HT-29 (cell line): Measurements from ENCODE around the gene AP5B1. TPM values are rescaled to one million over a fixed set of nuclear protein-coding genes. Genes with fewer than 3 reads are reported as not detected.
"Not testable (repeated sequence)": the region's sequence is repeated elsewhere in the genome, so short reads cannot be mapped to it uniquely, and the experiment has no call there.

Experiments used
- DNase-seq: peaks from one replicate; pipeline ENCODE4 v3.0.0-alpha.2; 2015; ENCODE audit warnings: low spot score
- total RNA-seq: library from RNA; depleted of rRNA; stranded (reverse); fragments of >200 nt; shearing (Covaris generic); gene quantifications from 2 replicates; pipeline ENCODE4 v1.2.3, GENCODE V29; 2014; rRNA removed

Gene AP5B1
- total RNA-seq, 1 experiment from 2014 or later, result 20.2 TPM

DNA sequence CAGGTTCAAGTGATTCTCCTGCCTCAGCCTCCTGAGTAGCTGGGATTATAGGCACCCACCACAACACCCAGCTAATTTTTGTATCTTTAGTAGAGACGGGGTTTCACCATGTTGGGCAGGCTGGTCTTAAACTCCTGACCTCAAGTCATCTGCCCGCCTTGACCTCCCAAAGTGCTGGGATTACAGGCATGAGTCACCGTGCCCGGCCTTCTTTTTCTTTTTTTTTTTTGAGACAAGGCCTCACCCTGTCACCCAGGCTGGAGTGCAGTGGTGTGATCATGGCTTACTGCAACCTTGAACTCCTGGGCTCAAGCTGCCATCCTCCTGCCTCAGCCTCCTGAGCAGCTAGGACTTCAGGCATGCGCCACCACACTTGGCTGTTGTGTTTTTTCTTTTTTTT lies 13.0 kb downstream of the AP5B1 start:
- not testable (repeated sequence) for DNase-seq

DNA sequence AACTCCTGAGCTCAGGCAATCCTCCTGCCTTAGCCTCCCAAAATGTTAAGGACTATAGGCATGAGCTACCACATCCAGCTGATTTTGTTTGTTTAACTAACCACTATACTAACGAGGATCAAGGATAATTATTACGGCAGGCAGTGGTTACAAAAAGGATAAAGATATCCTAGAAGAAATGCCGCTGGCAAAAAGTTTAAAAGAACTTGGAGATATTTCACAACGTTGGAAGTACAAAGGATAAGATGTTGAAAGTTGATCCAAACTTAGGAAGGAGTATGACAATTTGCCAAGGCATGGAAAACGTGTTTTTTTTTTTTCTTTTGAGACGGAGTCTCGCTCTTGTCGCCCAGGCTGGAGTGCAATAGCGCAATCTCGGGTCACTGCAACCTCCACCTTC lies 13.4 kb downstream of the AP5B1 start:
- DNase-seq, result no peak

DNA sequence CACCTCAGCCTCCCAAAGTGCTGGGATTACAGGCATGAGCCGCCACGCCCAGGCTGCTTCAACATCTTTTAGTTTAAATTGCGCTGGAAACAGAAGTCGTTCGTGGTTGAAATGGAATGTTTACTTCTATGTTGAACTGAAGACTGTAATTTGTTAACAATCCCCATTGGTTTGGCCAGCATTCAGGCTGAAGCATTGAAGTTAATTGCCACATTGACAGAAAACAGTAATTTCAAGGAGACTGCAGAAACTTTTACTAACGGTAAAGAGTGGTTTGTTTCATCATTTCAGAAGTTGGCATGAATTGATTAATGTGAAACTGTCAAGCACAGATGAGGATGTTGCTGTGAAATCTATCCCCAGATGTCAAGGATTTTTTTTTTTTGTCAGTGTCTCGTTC lies 14.2 kb downstream of the AP5B1 start:
- DNase-seq, result no peak

DNA sequence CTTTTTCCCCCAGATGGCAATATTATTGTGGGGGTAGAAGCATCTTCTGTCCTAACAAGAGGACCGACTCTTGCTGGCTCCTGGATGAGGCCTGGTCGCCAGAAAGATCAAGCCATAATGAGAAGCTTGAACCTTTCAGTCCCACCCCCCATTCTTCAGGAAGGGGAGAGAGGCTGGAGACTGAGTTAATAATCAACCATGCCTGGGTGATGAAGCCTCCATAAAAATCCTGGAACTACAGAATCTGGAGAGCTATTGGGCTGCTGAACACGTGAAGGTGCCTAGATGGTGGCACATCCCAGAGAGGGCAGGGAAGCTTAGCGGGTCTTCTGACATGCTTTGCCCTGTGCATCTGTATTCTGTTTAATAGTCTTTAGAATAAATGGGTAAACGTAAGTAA lies 16.3 kb downstream of the AP5B1 start:
- DNase-seq, result no peak

DNA sequence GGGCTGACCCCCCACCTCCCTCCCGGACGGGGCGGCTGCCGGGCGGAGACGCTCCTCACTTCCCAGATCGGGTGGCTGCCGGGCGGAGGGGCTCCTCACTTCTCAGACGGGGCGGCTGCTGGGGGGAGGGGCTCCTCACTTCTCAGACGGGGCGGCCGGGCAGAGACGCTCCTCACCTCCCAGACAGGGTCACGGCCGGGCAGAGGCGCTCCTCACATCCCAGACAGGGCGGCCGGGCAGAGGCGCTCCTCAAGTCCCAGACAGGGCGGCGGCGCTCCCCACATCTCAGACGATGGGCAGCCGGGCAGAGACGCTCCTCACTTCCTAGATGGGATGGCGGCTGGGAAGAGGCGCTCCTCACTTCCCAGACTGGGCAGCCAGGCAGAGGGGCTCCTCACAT lies 18.0 kb downstream of the AP5B1 start:
- not testable (repeated sequence) for DNase-seq

DNA sequence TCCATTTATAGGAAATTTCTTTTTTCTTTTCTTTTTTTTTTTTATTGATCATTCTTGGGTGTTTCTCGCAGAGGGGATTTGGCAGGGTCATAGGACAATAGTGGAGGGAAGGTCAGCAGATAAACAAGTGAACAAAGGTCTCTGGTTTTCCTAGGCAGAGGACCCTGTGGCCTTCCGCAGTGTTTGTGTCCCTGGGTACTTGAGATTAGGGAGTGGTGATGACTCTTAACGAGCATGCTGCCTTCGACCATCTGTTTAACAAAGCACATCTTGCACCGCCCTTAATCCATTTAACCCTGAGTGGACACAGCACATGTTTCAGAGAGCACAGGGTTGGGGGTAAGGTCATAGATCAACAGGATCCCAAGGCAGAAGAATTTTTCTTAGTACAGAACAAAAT lies 18.6 kb downstream of the AP5B1 start:
- DNase-seq, result not testable (repeated sequence)

DNA sequence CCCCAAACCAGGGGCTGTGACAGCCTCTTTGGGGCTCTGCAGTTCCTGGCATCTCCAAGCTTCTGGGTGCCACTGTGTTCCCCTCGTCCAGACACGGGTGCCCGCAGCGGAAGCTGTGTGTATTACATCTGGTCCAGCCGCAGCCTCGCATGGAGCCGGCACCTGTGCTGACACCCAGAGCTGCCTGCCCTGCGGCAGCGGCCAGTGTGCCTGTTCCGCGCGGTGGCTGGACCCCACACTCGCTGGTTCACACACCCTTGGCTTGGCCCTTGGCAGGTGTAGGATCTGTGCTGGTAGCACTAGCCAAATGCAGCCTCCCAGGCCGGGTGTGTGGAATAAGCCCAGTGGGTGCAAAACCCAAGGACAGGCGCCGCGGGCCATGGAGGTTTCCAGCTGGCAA lies 35.7 kb downstream of the AP5B1 start:
- no peak for DNase-seq

DNA sequence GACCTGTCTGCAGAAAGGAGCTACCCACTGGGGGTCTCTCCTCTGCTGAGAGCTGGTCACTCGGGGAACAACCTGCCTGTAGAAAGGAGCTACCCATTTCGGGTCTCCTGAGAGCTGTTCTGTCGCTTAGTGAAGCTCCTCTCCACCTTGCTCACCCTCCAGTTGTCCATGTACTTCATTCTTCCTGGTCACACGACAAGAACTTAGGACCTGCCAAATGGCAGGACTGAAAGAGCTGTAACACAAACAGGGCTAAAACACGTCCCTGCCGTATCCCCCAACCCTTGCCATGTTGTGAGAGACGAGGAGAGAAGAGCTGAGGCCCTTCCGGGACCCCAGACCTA lies 36.1 kb downstream of the AP5B1 start:
- DNase-seq, result no peak

DNA sequence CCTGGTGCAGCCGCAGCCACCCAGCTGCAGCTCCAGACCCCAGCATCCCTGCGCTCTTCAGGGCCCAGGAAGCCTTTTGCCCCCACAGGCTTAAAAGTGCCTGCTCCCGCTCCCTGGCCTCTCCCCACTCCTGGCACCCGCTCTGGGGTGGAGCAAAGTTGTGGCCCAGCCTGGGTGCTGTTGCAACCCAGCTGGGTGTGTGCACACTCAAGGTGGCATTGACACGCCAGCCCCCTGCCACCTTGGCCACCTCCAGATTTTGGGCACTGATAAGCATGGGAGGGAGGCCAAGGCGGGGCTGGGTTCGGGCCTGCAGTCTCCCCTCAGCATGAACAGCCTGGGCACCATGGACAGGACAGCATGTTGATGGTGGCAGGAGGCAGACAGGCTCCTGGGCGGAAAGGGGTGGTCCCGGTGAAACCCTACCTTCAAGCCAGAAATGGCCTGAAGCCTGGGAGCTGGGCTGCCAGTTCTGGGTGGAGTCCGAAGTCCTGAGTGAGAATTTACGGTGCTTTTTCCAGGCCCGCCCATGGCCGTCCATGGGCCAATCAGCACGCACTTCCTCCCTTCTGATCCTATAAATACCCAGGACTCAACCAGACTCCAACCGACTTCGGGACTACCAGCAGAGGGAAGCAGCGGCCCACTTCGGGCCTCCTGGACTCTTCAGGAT lies 36.6 kb downstream of the AP5B1 start:
- peak; percentile 85 for DNase-seq

DNA sequence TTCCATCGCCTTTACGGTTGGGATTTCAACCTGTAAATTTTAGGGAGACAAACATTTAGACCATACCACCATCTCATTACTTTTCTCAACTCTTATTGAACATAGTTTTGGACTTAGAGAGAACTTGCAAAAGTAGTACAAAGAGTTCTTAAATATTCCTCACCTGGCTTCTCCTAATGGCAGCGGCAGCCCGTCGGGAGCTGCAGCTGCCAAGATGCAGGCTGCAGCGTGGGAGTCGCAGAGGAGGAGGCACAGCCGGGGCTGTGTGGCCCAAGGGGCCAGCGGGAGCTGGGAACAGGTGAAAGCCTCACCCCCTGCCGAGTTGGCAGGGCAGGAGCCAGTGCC lies 37.1 kb downstream of the AP5B1 start:
- no peak for DNase-seq

DNA sequence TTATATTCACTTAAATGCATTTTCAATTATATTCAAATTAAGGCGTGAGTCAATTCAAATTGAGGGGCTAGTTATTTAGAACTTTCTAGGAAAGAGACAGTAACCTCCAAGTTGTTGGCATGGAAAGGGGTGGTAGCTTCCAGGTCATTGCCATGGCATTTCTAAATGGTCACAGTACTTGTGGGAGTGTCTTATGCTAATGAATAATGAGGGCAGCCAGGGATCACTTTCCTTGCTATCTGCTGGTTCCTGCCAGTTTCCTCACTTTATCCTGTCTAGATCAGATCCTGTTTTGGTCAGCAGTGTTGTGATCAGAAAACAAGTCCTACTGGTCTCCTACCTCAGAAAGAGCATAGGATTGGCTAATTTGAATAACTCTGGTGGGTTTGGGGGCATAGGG lies 38.4 kb downstream of the AP5B1 start:
- no peak for DNase-seq

DNA sequence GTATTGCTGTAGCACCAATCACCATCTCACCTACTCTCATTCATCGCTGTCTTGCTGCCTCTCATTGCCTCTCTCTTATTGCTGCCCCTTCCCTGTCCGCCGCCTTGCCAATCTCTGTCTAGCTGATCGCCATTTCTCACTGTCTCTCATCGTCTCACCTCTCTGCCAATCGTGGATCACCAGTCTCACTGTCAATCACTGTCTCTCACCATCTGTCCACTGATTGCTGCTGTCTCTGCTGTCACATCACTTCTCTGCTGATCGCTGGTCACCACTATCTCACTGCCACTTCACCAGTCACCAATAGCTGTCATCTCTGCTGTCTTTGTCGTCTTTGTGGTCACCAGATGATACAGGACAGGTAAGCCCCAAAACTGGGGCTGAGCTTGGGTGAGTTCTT lies 39.6 kb downstream of the AP5B1 start:
- DNase-seq, result no peak

DNA sequence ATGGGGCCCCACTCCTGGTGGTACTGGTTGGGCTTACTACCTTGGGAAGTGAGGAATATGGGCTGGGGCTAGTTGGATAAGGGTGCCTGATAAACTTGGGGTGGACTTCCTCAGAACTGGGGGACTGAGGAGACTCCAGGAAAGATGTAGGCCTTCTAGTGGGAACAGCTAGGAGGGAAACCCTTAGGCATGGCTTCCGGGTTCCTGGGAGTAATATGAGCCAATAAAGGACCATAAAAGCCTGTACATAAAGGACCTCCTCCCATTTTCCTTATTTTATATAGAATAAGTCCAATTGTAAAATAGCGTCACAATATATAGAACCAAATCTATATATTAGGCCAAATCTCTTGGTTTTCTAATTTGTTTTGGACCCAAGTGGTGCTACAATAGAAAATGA lies 41.8 kb downstream of the AP5B1 start:
- no peak for DNase-seq

DNA sequence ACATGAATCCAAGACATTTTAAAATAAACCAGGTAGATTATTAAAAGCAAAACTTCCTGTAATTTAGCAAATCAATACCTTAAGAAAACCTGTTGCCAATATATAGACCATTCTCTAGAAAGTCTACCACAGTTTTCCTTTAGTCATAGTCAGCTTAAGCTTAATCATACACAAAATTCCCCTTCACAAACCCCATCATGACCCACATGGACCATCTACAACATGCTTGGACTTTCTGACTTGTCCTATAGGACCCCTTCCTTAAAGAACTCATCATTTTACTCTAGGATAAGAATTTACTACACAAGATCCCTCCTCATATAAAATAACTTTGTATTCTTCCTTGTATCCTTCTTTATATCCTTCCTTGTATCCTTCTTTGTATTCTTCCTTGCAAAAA lies 44.0 kb downstream of the AP5B1 start:
- no peak for DNase-seq

DNA sequence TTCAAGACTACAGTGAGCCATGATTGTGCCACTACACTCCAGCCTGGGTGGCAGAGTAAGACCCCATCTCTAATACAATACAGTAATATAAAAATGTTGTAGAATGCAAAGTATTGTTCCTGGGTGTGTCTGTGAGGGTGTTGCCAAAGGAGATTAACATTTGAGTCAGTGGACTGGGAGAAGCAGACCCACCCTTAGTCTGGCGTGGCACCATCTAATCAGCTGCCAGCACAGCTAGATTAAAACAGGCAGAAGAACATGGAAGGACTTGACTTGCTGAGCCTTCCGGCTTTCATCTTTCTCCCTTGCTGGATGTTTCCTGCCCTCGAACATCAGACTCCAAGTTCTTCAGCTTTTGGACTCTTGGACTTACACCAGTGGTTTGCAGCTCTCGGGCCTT lies 45.7 kb downstream of the AP5B1 start:
- DNase-seq, result not testable (repeated sequence)

DNA sequence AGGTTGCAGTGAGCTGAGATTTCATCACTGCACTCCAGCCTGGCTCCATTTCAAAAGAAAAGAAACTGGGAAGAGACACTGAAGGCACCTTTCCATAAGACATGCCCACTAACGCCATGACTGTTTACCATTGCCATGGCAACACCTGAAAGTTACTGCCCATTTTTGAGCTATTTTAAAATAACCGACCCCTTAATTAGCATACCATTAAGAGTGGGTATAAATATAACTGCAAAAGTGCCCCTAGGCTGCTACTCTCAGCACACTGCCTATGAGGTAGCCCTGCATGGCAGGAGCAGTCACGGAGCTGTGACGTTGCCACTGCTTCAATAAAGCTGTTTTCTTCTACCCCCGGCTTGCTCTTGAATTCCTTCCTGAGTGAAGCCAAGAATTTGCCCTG lies 50.3 kb downstream of the AP5B1 start:
- DNase-seq, result no peak

DNA sequence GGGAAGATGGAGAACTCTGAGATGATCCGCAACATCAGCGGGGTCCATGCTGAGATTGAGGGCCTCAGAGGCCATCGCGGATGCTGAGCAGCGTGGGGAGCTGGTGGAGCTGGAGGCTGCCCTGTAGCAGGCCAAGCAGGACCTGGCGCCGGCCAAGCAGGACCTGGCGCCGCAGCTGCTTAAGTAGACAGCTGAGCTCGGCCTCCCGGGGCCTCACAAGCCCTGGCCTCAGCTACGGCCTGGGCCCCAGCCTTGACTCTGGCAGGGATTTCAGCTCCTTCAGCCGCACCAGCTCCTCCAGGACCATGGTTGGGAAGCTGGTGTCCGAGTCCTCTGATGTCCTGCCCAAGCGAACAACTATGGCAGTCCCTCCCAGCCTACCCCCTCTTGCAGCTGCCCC lies 52.9 kb downstream of the AP5B1 start:
- no peak for DNase-seq

DNA sequence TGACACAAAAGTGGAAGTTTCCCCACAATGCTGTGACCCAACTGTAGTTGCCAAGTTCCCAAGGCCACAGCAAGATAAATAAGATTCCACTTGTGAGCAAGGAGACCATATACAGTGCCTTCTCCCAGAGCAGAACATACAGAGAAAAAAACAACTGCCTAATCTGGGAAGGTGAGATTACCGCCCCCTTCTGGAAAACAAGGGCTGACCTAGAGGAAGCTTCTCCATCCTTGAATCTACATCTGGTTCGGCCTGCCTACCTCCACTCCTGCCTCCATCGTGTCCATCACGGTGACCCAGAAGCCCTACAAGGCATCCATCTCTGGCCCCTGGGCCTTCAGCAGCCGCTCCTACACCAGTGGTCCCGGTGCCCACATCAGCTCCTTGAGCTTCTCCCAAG lies 54.1 kb downstream of the AP5B1 start:
- no peak for DNase-seq

Other genes with a start within 250 kb of the AP5B1 start
- gene LTBP3, start 222.6 kb downstream of the AP5B1 start, total RNA-seq, result 146 and 164 TPM in 2 replicates
- 137 and 158 TPM in 2 replicates for gene ZNRD2, start 210.5 kb downstream of the AP5B1 start, total RNA-seq
- 122 and 127 TPM in 2 replicates for gene FAM89B, start 208.4 kb downstream of the AP5B1 start, total RNA-seq
- 125 and 149 TPM in 2 replicates for gene EHBP1L1, start 204.9 kb downstream of the AP5B1 start, total RNA-seq
- 1.2 and 2.5 TPM in 2 replicates for gene KCNK7, start 185.2 kb downstream of the AP5B1 start, total RNA-seq
- gene MAP3K11, start 166.8 kb downstream of the AP5B1 start, total RNA-seq, result 129 and 134 TPM in 2 replicates
- 87.6 and 102 TPM in 2 replicates for gene PCNX3, start 165.2 kb downstream of the AP5B1 start, total RNA-seq
- 79.1 and 95.3 TPM in 2 replicates for gene SIPA1, start 142.9 kb downstream of the AP5B1 start, total RNA-seq
- gene RELA, start 118.1 kb downstream of the AP5B1 start, total RNA-seq, result 87.3 and 112 TPM in 2 replicates
- gene KAT5, start 68.7 kb downstream of the AP5B1 start, total RNA-seq, result 106 and 112 TPM in 2 replicates
- gene RNASEH2C, start 60.2 kb downstream of the AP5B1 start, total RNA-seq, result 47.3 and 71.2 TPM in 2 replicates
- gene OVOL1, start 6.1 kb upstream of the AP5B1 start, total RNA-seq, result 42.2 and 42.8 TPM in 2 replicates
- not detected in 2 replicates for gene SNX32, start 53.0 kb upstream of the AP5B1 start, total RNA-seq
- 2,410 and 2,611 TPM in 2 replicates for gene CFL1, start 77.2 kb upstream of the AP5B1 start, total RNA-seq
- gene MUS81, start 79.5 kb upstream of the AP5B1 start, total RNA-seq, result 118 and 143 TPM in 2 replicates
- gene EFEMP2, start 91.8 kb upstream of the AP5B1 start, total RNA-seq, result 1.2 and 1.6 TPM in 2 replicates
- not detected in 2 replicates for gene CTSW, start 98.9 kb upstream of the AP5B1 start, total RNA-seq
- gene FIBP, start 107.5 kb upstream of the AP5B1 start, total RNA-seq, result 302 and 303 TPM in 2 replicates
- gene CCDC85B, start 109.7 kb upstream of the AP5B1 start, total RNA-seq, result 148 and 155 TPM in 2 replicates
- 123 and 140 TPM in 2 replicates for gene FOSL1, start 119.4 kb upstream of the AP5B1 start, total RNA-seq
- gene C11orf68, start 138.1 kb upstream of the AP5B1 start, total RNA-seq, result 21.7 and 24.5 TPM in 2 replicates
- gene DRAP1, start 138.4 kb upstream of the AP5B1 start, total RNA-seq, result 208 and 228 TPM in 2 replicates
- gene TSGA10IP, start 164.5 kb upstream of the AP5B1 start, total RNA-seq, result not detected in 2 replicates
- gene SART1, start 180.8 kb upstream of the AP5B1 start, total RNA-seq, result 86.1 and 106 TPM in 2 replicates
- 36.9 and 44.7 TPM in 2 replicates for gene EIF1AD, start 221.2 kb upstream of the AP5B1 start, total RNA-seq
- 84.3 and 86.3 TPM in 2 replicates for gene BANF1, start 221.5 kb upstream of the AP5B1 start, total RNA-seq
- gene CST6, start 231.0 kb upstream of the AP5B1 start, total RNA-seq, result 23.0 and 27.2 TPM in 2 replicates
- 0.13 and 0.44 TPM in 2 replicates for gene CATSPER1, start 245.5 kb upstream of the AP5B1 start, total RNA-seq